ENCODE measurements around the gene PLCD1. TPM values are rescaled to one million over a fixed set of nuclear protein-coding genes. Genes with fewer than 3 reads are reported as not detected.
A peak's percentile ranks its signal among the peaks of the same experiment; 100 is the strongest.
"Not testable (repeated sequence)": the region's sequence is repeated elsewhere in the genome, so short reads cannot be mapped to it uniquely, and the experiment has no call there.

Gene PLCD1
- polyA plus RNA-seq, 6 donors from 2014 or later = 1.9 to 4.1 (median 2.6) TPM; not detected in 1

DNA sequence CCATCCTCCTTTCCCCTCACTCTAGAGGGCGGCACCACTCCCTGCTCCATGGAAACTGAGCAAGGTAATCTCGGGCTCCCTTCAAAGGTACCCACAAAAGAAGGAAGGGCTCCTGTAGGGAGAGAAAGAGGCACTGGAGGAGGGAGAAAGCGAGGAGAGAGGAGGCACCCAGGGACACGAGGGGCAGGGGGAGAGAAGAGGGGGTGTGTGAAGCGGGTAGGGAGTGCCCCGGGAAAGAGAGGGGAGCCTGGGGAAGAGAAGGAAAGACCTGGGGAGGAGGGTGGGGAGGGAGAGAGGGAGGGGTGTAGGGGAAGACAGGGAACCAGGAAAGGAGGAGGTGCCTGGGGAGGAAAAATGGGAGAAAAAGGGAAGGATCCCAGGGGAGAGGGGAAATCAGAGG lies 38.3 kb downstream of the PLCD1 start:
- ATAC-seq (ENCODE audit: low read depth in 2 of 2) (no peak), DNase-seq (no peak)
- no peaks in the 10 kb centered on the region for H3K36me3 Mint-ChIP-seq
- no peaks in the 10 kb centered on the region for H3K9me3 Mint-ChIP-seq
- H3K27ac Mint-ChIP-seq = peak overlapping the region in 1 of 6 donors; percentile 23
- H3K4me1 Mint-ChIP-seq = peaks cover 28 to 34% (median 28%) of the 10 kb centered on the region in 3 donors
- H3K27me3 Mint-ChIP-seq = peaks cover 0 to 6% (median 0%) of the 10 kb centered on the region in 3 donors
- H3K4me3 Mint-ChIP-seq = no peak overlapping the region

DNA sequence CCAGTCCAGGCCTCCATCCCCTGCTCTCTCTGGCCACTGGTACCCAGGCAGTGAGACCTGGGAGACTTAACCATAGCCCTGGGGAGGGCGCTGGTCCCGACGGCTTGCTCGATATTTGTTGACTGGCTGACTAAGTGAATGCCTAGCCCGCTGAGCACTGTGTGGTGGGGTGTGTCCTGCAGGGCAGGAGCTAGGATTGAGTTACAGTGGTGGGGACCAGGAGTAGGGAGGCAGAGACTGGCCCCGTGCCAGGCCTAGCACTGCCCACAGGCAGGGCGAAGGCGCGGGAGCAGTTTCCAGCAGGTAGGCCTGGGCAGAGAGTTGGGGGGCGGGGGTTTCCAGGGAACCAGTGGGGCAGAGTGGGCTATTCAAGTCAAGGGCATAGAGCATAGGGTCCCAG lies 38.9 kb downstream of the PLCD1 start, which contains the start of gene VILL:
VILL (plus strand) TSS at position 260 of the 400 bp plus-strand sequence. CDS start 2,887 bp downstream, outside the sequence.
- peak within 1 kb of the TSS in 3 of 6 donors; percentile 23 to 65 (median 58) for H3K27ac Mint-ChIP-seq
- H3K4me1 Mint-ChIP-seq = peaks cover 24 to 29% (median 24%) of the 10 kb centered on the region in 3 donors
- ATAC-seq (ENCODE audit: low read depth in 2 of 2) (no peak), DNase-seq (no peak)
- H3K27me3 Mint-ChIP-seq = peaks cover 0 to 6% (median 0%) of the 10 kb centered on the region in 3 donors
- H3K36me3 Mint-ChIP-seq = no peaks in the 10 kb centered on the region
- H3K9me3 Mint-ChIP-seq = no peaks in the 10 kb centered on the region
- peak within 1 kb of the TSS in 1 of 8 donors; percentile 47 for H3K4me3 Mint-ChIP-seq

GRCh38 chr3:37989821-37990480 lies 39.5 kb downstream of the PLCD1 start:
- peaks cover 0 to 6% (median 0%) of the 10 kb centered on the region in 3 donors for H3K27me3 Mint-ChIP-seq
- H3K4me3 Mint-ChIP-seq = peak overlapping the region in 1 of 8 donors; percentile 47
- no peak for DNase-seq
- peak overlapping the region in 1 of 6 donors; percentile 65 for H3K27ac Mint-ChIP-seq
- H3K36me3 Mint-ChIP-seq = no peaks in the 10 kb centered on the region
- no peak for ATAC-seq (ENCODE audit: low read depth in 2 of 2)
- H3K9me3 Mint-ChIP-seq = no peaks in the 10 kb centered on the region
- H3K4me1 Mint-ChIP-seq = peaks cover 18 to 23% (median 18%) of the 10 kb centered on the region in 3 donors

DNA sequence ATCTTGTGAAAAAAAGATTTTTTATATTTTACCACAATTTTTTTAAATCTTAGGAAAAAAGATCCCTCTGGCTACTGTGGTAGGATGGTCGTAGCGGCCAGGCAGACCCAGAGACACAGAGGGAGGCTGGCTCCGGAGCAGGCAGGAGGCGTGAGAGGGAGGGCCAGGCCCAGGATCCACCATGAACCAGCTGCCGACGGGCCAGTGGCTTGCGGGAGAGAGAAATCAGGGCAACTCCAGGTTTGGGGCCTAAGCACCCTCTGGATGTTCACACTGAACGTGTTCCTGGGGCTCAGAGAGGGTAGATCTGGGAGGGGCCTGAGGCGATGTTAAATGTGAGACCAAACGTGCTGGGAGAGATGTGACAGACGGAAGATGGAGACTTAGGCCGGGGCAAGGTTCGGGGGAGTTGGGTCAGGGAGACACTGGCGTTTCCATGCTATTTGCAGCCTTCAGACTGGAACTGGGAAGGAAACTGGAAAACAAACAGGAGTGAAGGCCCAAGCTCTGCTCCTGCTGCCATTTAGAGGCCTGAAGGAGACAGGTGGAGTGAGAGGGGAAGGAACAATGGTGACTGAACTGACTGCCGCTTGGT lies 40.4 kb downstream of the PLCD1 start:
- Mint-ChIP-seq H3K36me3 (no peaks in the 10 kb centered on the region), H3K4me3 (peak overlapping the region in 2 of 8 donors; percentile 6 to 26), H3K4me1 (peaks cover 9 to 14% (median 9%) of the 10 kb centered on the region in 3 donors), H3K27ac (peak overlapping the region in 1 of 6 donors; percentile 3), H3K9me3 (no peaks in the 10 kb centered on the region), H3K27me3 (peaks cover 0 to 6% (median 0%) of the 10 kb centered on the region in 3 donors)
- no peak for ATAC-seq (ENCODE audit: low read depth in 2 of 2)
- DNase-seq = no peak

- H3K27me3 Mint-ChIP-seq; DNase-seq; ATAC-seq (ENCODE audit: low read depth in 2 of 2); H3K4me1 Mint-ChIP-seq; H3K36me3 Mint-ChIP-seq; H3K9me3 Mint-ChIP-seq; H3K4me3 Mint-ChIP-seq; H3K27ac Mint-ChIP-seq: not testable (repeated sequence)
Measured at GRCh38 chr3:37988376-37988775, 41.1 kb downstream of the PLCD1 start.

GRCh38 chr3:37987751-37988179 lies 41.7 kb downstream of the PLCD1 start:
- Mint-ChIP-seq H3K36me3 (no peaks in the 10 kb centered on the region), H3K9me3 (no peaks in the 10 kb centered on the region), H3K4me1 (peaks cover 0 to 1% (median 0%) of the 10 kb centered on the region in 3 donors), H3K4me3 (no peak overlapping the region), H3K27me3 (peaks cover 0 to 6% (median 0%) of the 10 kb centered on the region in 3 donors), H3K27ac (no peak overlapping the region)
- DNase-seq (no peak), ATAC-seq (ENCODE audit: low read depth in 2 of 2) (no peak)

GRCh38 chr3:37987315-37987697 lies 42.1 kb downstream of the PLCD1 start:
- peaks cover 0 to 6% (median 0%) of the 10 kb centered on the region in 3 donors for H3K27me3 Mint-ChIP-seq
- no peaks in the 10 kb centered on the region for H3K36me3 Mint-ChIP-seq
- H3K27ac Mint-ChIP-seq = no peak overlapping the region
- H3K4me1 Mint-ChIP-seq = no peaks in the 10 kb centered on the region
- no peak overlapping the region for H3K4me3 Mint-ChIP-seq
- DNase-seq (no peak), ATAC-seq (ENCODE audit: low read depth in 2 of 2) (no peak)
- no peaks in the 10 kb centered on the region for H3K9me3 Mint-ChIP-seq

GRCh38 chr3:37986479-37987314 lies 42.7 kb downstream of the PLCD1 start:
- ATAC-seq (ENCODE audit: low read depth in 2 of 2) (no peak), DNase-seq (no peak)
- no peaks in the 10 kb centered on the region for H3K36me3 Mint-ChIP-seq
- H3K4me3 Mint-ChIP-seq = no peak overlapping the region
- H3K27ac Mint-ChIP-seq = no peak overlapping the region
- no peaks in the 10 kb centered on the region for H3K9me3 Mint-ChIP-seq
- H3K4me1 Mint-ChIP-seq = no peaks in the 10 kb centered on the region
- H3K27me3 Mint-ChIP-seq = peaks cover 0 to 6% (median 0%) of the 10 kb centered on the region in 3 donors

DNA sequence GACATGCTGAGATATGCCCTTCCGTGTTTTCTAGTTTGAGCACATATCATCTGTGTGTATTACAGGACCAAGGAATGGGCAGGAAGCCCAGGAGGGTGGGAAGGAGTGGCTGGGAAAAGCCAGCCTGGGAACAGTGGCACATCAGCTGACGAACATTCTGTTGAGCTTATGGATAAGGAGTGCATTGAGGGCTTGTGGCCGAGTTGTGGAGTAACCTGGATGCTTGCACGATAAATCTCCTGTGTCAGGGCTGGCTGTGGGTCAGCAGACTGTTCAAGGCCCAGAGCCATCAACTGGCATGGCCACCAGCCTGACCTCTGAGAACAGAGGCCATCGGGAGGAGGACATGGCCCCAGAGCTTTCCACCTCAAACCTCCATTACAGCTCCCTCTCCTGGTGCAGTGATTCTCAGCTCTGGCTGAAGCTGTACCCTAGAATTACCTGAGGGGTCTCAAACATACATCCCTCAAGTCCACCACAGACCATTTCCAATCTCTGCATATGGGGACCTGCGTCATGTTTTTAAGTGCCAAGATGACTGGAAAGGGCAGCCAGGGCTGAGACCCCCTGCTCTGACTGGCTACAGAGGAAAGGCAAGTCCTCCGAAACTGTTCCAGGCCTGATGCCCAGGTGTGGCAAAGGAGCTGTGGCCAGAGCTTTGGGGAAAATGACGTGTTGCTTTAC lies 43.7 kb downstream of the PLCD1 start:
- Mint-ChIP-seq H3K4me1 (no peaks in the 10 kb centered on the region), H3K36me3 (no peaks in the 10 kb centered on the region), H3K27me3 (peaks cover 0 to 3% (median 0%) of the 10 kb centered on the region in 3 donors), H3K27ac (peak overlapping the region in 1 of 6 donors; percentile 8), H3K9me3 (no peaks in the 10 kb centered on the region), H3K4me3 (no peak overlapping the region)
- ATAC-seq (ENCODE audit: low read depth in 2 of 2) = no peak
- no peak for DNase-seq

DNA sequence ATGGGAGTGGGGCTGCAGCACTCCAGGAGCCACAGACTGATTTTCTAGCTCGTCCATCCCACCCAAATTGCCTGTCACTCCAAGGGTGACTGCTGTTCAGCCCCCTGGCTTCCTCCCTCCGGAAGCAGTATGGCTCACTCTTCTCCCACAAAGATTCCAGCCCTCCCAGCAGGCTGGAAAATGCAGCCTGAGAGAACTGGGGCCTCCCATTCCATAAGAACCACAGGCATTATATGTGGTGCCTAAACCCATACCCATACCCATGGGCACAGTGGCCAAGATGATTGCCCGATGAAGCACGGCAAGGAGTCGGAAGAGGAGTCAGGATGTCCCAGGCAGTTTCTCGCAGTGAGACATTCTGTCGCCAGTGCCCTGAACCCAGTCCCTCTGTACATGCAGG lies 44.8 kb downstream of the PLCD1 start:
- no peak for DNase-seq
- ATAC-seq (ENCODE audit: low read depth in 2 of 2) = no peak
- Mint-ChIP-seq H3K4me3 (no peak overlapping the region), H3K4me1 (no peaks in the 10 kb centered on the region), H3K9me3 (no peaks in the 10 kb centered on the region), H3K36me3 (no peaks in the 10 kb centered on the region), H3K27me3 (no peaks in the 10 kb centered on the region), H3K27ac (peak overlapping the region in 1 of 6 donors; percentile 11)

DNA sequence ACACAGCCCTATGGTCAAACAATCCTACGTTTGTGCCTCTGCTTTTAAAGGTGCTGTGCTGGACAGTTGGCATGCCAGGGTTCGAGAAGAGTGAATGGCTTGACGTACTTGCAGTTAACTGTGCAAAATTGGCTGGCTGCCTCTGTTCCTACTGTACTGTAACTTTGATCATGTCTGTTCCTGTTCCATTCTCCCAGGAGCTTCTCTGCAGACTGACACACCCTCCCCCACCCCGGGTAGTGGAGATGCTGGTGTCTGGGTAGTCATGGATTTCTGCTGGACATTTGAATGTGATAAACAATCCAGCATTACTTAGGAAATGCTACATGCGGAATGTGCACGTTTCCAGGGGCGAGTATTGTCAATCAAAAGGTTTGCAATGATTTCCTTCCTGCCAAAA lies 45.4 kb downstream of the PLCD1 start:
- Mint-ChIP-seq H3K9me3 (no peaks in the 10 kb centered on the region), H3K27me3 (no peaks in the 10 kb centered on the region), H3K27ac (no peak overlapping the region), H3K4me1 (no peaks in the 10 kb centered on the region), H3K4me3 (no peak overlapping the region), H3K36me3 (no peaks in the 10 kb centered on the region)
- DNase-seq = no peak
- no peak for ATAC-seq (ENCODE audit: low read depth in 2 of 2)

DNA sequence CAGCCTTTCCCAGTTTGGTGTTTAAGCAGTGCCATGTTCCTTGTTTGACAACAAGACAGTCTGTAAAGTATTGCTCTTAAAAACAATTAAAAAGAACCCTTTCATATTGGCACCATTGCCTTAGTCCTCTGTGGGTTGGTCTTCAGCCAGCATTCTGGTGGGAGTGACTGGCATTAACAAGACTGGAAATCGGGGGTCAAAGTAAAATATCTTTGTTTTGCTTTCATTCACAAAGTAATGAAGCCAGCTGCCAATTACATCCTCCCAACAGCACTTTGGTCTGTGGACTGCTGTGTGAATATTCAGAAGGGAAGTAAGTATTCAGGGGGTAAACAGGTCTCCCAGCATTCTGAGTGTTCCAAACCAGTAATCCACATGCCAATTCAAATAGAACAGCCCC lies 47.1 kb downstream of the PLCD1 start:
- H3K4me3 Mint-ChIP-seq = peak overlapping the region in 1 of 8 donors; percentile 6
- no peak for ATAC-seq (ENCODE audit: low read depth in 2 of 2)
- H3K36me3 Mint-ChIP-seq = no peaks in the 10 kb centered on the region
- H3K4me1 Mint-ChIP-seq = no peaks in the 10 kb centered on the region
- DNase-seq = no peak
- no peaks in the 10 kb centered on the region for H3K9me3 Mint-ChIP-seq
- no peaks in the 10 kb centered on the region for H3K27me3 Mint-ChIP-seq
- peak overlapping the region in 1 of 6 donors; percentile 58 for H3K27ac Mint-ChIP-seq

- Mint-ChIP-seq H3K27ac (no peak overlapping the region), H3K27me3 (no peaks in the 10 kb centered on the region), H3K4me3 (no peak overlapping the region), H3K9me3 (no peaks in the 10 kb centered on the region), H3K36me3 (no peaks in the 10 kb centered on the region), H3K4me1 (no peaks in the 10 kb centered on the region)
- no peak for ATAC-seq (ENCODE audit: low read depth in 2 of 2)
- DNase-seq = no peak
Measured at GRCh38 chr3:37981348-37981664, 48.1 kb downstream of the PLCD1 start.
